Glutamatergic neuron (in vitro differentiated cells): ENCODE measurements around the gene PSMD9. TPM values are rescaled to one million over a fixed set of nuclear protein-coding genes. Genes with fewer than 3 reads are reported as not detected.
"Not testable (repeated sequence)": the region's sequence is repeated elsewhere in the genome, so short reads cannot be mapped to it uniquely, and the experiment has no call there.

Source experiments
- DNase-seq: peaks from one replicate; pipeline ENCODE4 v3.0.0; 2022
- H3K27ac Mint-ChIP-seq: one replicate; pipeline ENCODE4 v1.8.0; 2020; ENCODE audit warnings: mild to moderate bottlenecking, mixed read lengths, inconsistent platforms; ENCODE audit not compliant: unreplicated experiment
- H3K27me3 Mint-ChIP-seq: one replicate; pipeline ENCODE4 v1.8.0; 2020; ENCODE audit warnings: mild to moderate bottlenecking, moderate library complexity, mixed read lengths, inconsistent platforms; ENCODE audit not compliant: unreplicated experiment
- H3K36me3 Mint-ChIP-seq: one replicate; pipeline ENCODE4 v1.8.0; 2020; ENCODE audit warnings: mild to moderate bottlenecking, mixed read lengths, inconsistent platforms; ENCODE audit not compliant: unreplicated experiment
- H3K4me1 Mint-ChIP-seq: one replicate; pipeline ENCODE4 v1.8.0; 2020; ENCODE audit warnings: mild to moderate bottlenecking, low read depth, mixed read lengths, inconsistent platforms; ENCODE audit not compliant: unreplicated experiment
- H3K4me3 Mint-ChIP-seq: one replicate; pipeline ENCODE4 v1.8.0; 2020; ENCODE audit warnings: mild to moderate bottlenecking, mixed read lengths, inconsistent platforms; ENCODE audit not compliant: unreplicated experiment
- H3K9me3 Mint-ChIP-seq: one replicate; pipeline ENCODE4 v1.8.0; 2020; ENCODE audit warnings: mild to moderate bottlenecking, moderate library complexity, mixed read lengths, inconsistent platforms; ENCODE audit not compliant: unreplicated experiment
- CTCF ChIP-seq: fragments of 200-600 bp; sonication (generic); IDR thresholded peaks from one replicate; pipeline ENCODE4 v1.5.0; 2021; ENCODE audit not compliant: partially characterized antibody, unreplicated experiment
- total RNA-seq: library from RNA; stranded (reverse); fragmentation: NEBNext Ultra II Directional; extraction: Animal tissue kit (Norgen Biotek cat#: 25700); gene quantifications from one replicate; pipeline ENCODE4 v1.2.1, GENCODE V29; 2021; ENCODE audit not compliant: unreplicated experiment

The PSMD9 gene
- total RNA-seq, 1 donor from 2014 or later, result 53.2 TPM

GRCh38 chr12:121866331-121866730, 22.3 kb upstream of the PSMD9 start:
- Mint-ChIP-seq H3K27me3 (no peaks in the 10 kb centered on the region), H3K4me1 (no peaks in the 10 kb centered on the region), H3K9me3 (peaks cover 2% of the 10 kb centered on the region), H3K4me3 (no peak overlapping the region), H3K27ac (no peak overlapping the region), H3K36me3 (no peaks in the 10 kb centered on the region)
- TF ChIP-seq CTCF, result no peak
- DNase-seq, result no peak

- not testable (repeated sequence) for H3K4me3 Mint-ChIP-seq, DNase-seq, H3K27me3 Mint-ChIP-seq, H3K36me3 Mint-ChIP-seq, H3K4me1 Mint-ChIP-seq, H3K27ac Mint-ChIP-seq, H3K9me3 Mint-ChIP-seq
Observed at GRCh38 chr12:121869229-121869628, 19.4 kb upstream of the PSMD9 start.

GRCh38 chr12:121871467-121871866, 17.1 kb upstream of the PSMD9 start:
- no peak overlapping the region for H3K4me3 Mint-ChIP-seq
- H3K27me3 Mint-ChIP-seq, result no peaks in the 10 kb centered on the region
- H3K36me3 Mint-ChIP-seq, result no peaks in the 10 kb centered on the region
- no peak overlapping the region for H3K27ac Mint-ChIP-seq
- no peak for TF ChIP-seq CTCF
- no peaks in the 10 kb centered on the region for H3K4me1 Mint-ChIP-seq
- H3K9me3 Mint-ChIP-seq, result peaks cover 2% of the 10 kb centered on the region
- no peak for DNase-seq

- no peak overlapping the region for H3K27ac Mint-ChIP-seq
- H3K27me3 Mint-ChIP-seq, result no peaks in the 10 kb centered on the region
- no peak for DNase-seq
- no peaks in the 10 kb centered on the region for H3K36me3 Mint-ChIP-seq
- H3K4me3 Mint-ChIP-seq, result no peak overlapping the region
- no peaks in the 10 kb centered on the region for H3K4me1 Mint-ChIP-seq
- no peak for TF ChIP-seq CTCF
- peaks cover 2% of the 10 kb centered on the region for H3K9me3 Mint-ChIP-seq
Observed at GRCh38 chr12:121872546-121873215, 15.9 kb upstream of the PSMD9 start.

GRCh38 chr12:121873216-121873569, 15.4 kb upstream of the PSMD9 start:
- H3K27ac Mint-ChIP-seq, result no peak overlapping the region
- no peak overlapping the region for H3K4me3 Mint-ChIP-seq

More at GRCh38 chr12:121873216-121873569, 15.4 kb upstream of the PSMD9 start:
- Mint-ChIP-seq H3K9me3 (peaks cover 2% of the 10 kb centered on the region), H3K27me3 (no peaks in the 10 kb centered on the region), H3K4me1 (no peaks in the 10 kb centered on the region), H3K36me3 (no peaks in the 10 kb centered on the region)
- no peak for TF ChIP-seq CTCF
- DNase-seq, result no peak
